Vagina (tissue), 2 donors: ENCODE data around the gene C2CD5.

Experiments
- POLR2AphosphoS5 ChIP-seq, 2 donors: sonication (generic); formaldehyde crosslinking; IDR thresholded peaks; one replicate each; pipeline ENCODE4 v1.9.0; 2017; ENCODE audit warnings: antibody characterized with exemption in 2 of 2, mild to moderate bottlenecking in 2 of 2, low read depth in 1 of 2; ENCODE audit not compliant: insufficient read depth in 1 of 2
- TF ChIP-seq, protein P1 (sequence below), 3 experiments: fragments of 450-650 bp in 2 of 3; fragments of 200-600 bp in 1 of 3; sonication (generic) in 1 of 3; IDR thresholded peaks; one replicate each; pipeline ENCODE4 v1.5.1; 2017 to 2019; ENCODE audit warnings: antibody characterized with exemption in 3 of 3, mild to moderate bottlenecking in 2 of 3, moderate library complexity in 2 of 3

DNA sequence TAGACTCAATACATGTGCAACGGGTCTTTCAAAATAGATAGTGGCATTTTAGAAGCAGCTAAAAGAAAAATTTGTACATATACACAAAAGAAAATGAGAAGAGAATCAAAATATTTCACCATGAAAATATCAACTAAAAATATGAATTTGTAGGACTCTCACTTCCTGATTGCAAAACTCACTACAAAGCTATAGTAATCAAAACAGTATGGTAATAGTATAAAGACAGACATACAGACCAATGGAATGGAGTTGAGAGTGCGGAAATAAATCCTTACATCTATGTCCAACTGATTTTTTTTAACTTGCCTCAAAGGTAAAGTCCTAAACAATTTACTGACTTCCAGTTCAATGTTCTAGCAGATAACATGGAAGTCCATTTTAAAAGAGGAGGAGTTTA lies 13.1 kb downstream of the C2CD5 start:
- TF ChIP-seq, protein P1, sequence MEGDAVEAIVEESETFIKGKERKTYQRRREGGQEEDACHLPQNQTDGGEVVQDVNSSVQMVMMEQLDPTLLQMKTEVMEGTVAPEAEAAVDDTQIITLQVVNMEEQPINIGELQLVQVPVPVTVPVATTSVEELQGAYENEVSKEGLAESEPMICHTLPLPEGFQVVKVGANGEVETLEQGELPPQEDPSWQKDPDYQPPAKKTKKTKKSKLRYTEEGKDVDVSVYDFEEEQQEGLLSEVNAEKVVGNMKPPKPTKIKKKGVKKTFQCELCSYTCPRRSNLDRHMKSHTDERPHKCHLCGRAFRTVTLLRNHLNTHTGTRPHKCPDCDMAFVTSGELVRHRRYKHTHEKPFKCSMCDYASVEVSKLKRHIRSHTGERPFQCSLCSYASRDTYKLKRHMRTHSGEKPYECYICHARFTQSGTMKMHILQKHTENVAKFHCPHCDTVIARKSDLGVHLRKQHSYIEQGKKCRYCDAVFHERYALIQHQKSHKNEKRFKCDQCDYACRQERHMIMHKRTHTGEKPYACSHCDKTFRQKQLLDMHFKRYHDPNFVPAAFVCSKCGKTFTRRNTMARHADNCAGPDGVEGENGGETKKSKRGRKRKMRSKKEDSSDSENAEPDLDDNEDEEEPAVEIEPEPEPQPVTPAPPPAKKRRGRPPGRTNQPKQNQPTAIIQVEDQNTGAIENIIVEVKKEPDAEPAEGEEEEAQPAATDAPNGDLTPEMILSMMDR (IDR thresholded peaks at IDR 0.05), result no peak
- no peak for TF ChIP-seq POLR2AphosphoS5 (IDR thresholded peaks at IDR 0.05; ENCODE audit: insufficient read depth in 1 of 2, low read depth in 1 of 2)
